ENCODE data around the gene BCKDHA. TPM values are rescaled to one million over a fixed set of nuclear protein-coding genes. Genes with fewer than 3 reads are reported as not detected.

The BCKDHA gene
- total RNA-seq, 1 experiment from 2014 or later, result 17.7 TPM

DNA sequence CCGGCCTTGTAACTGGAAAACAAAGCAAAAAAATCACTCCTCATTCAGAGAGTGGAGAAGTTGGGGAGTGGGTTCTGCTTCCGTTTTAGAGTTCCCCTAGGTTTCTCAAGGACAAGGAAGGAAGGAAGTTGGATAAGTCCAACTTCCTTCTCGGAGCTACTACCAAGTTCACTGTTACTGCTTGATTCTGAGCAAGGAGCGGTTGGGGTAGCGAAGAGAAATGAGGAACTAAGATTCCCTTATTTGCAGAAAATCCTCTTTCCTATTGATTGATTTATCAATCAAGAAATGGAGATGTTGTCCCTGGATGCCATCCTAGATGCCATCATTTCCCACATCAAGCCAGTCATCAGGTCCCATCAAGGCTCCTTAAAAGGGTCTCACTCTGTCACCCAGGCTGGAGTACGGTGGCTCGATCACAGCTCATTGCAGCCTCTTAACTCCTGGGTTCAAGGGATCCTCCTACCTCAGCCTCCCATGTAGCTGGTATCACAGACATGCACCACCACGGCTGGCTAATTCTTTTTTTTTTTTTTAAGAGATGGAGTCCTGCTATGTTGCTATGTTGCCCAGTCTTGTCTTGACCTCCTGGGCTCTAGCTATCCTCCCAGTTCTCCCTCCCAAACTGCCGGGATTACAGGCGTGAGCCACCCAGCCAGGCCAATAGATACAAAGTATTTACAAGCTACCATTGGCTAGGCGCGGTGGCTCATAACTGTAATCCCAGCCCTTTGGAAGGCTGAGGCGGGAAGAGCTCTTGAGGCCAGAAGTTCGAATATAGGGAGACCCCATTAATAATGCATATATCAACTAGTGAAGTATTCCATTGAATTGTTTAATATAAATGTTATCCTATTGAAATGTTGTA, 32.9 kb upstream of the BCKDHA start:
- Histone ChIP-seq H3K4me1 (ENCODE audit: control insufficient read depth in 1 of 2, insufficient read depth in 2 of 2, low read length in 2 of 2) (peaks cover 8 to 45% of the 10 kb centered on the region in 2 experiments; a peak in 3 of 4 replicates), H3K4me2 (ENCODE audit: low read length) (peak overlapping the region; percentile 89), H3K27me3 (ENCODE audit: insufficient read depth, low read length) (no peaks in the 10 kb centered on the region), H3K4me3 (replicated peaks in 1 of 2; ENCODE audit: low read depth in 1 of 2, low read length in 2 of 2) (peak overlapping the region; percentile 69 to 70), H3K9me3 (ENCODE audit: control insufficient read depth in 1 of 2, insufficient read depth in 1 of 2, low read depth in 1 of 2, low read length in 2 of 2) (no peaks in the 10 kb centered on the region), H3K27ac (ENCODE audit: low read depth, low read length) (peak overlapping the region; percentile 89), H2AFZ (ENCODE audit: low read depth, low read length, poor library complexity, severe bottlenecking) (no peak overlapping the region), H3K9me2 (ENCODE audit: insufficient read depth) (no peaks in the 10 kb centered on the region), H4K20me1 (ENCODE audit: insufficient read depth) (no peaks in the 10 kb centered on the region), H3K79me2 (ENCODE audit: insufficient read depth, low read length) (peaks cover 12% of the 10 kb centered on the region; the same call in 1 of the 2 replicates), H3K9ac (ENCODE audit: low read length) (peak overlapping the region; percentile 77), H3K36me3 (ENCODE audit: control insufficient read depth in 1 of 2, insufficient read depth in 2 of 2, low read length in 2 of 2) (no peaks in the 10 kb centered on the region)
- BruUV-seq (replicated peaks), result no TSS peak
- intact Hi-C loops (cut with micrococcal nuclease), result no loop called here
- ChIA-PET POLR2A (interaction anchor here (0.9 to 2.1 kb wide), 7 partner anchors 9 to 519 kb away, joined by 3 to 13 read pairs (median 4); partner anchors contain the start of gene DMAC2), CTCF (interaction anchor here (1.0 to 3.3 kb wide), 9 partner anchors 8 to 206 kb away, joined by 3 to 54 read pairs (median 6); partner anchors contain the start of genes DMAC2 and TGFB1), RAD21 (ENCODE audit: low non-redundant PET in 1 of 2, low total read pairs in 2 of 2, uncharacterized antibody in 2 of 2, unreplicated experiment in 2 of 2) (interaction anchor here in 1 of 2 experiments (1.1 kb wide), 1 partner anchor 12 kb away, joined by 4 read pairs; no protein-coding TSS in a partner anchor)
- 0 out of 2 replicates have a peak, but pooled peaks have one; percentile 1 for ATAC-seq
- no peak for TF ChIP-seq ATF3 (IDR thresholded peaks at IDR 0.05)
- TF ChIP-seq SIN3A (IDR thresholded peaks at IDR 0.05; ENCODE audit: low read depth), result no peak
- TF ChIP-seq ZFX (IDR thresholded peaks at IDR 0.05), result 0 out of 2 replicates have a peak, but pooled peaks have one; percentile 9
- no peak for TF ChIP-seq EZH2 (IDR thresholded peaks at IDR 0.05)
- DNase-seq (ENCODE audit: low read depth, low spot score), result no peak

- BruUV-seq (replicated peaks), result no TSS peak
- CTCF ChIA-PET, result interaction anchor here (0.6 to 3.3 kb wide), 7 partner anchors 10 to 301 kb away, joined by 3 to 54 read pairs (median 3); partner anchors contain the start of genes DMAC2 and TGFB1
- no peak overlapping the region for H3K4me3 ChIP-seq (replicated peaks in 1 of 2; ENCODE audit: low read depth in 1 of 2, low read length in 2 of 2)
- no peaks in the 10 kb centered on the region for H3K9me2 ChIP-seq (ENCODE audit: insufficient read depth)
- no peaks in the 10 kb centered on the region for H3K36me3 ChIP-seq (ENCODE audit: control insufficient read depth in 1 of 2, insufficient read depth in 2 of 2, low read length in 2 of 2)
- intact Hi-C loops (cut with micrococcal nuclease), result no loop called here
- TF ChIP-seq SP1 (IDR thresholded peaks at IDR 0.05; ENCODE audit: low read depth) (no peak), CTCF (IDR thresholded peaks at IDR 0.05 in 2 of 3, conservative IDR thresholded peaks at IDR 0.05 in 1 of 3; ENCODE audit: borderline replicate concordance in 1 of 3, insufficient read depth in 1 of 3, low read depth in 2 of 3, low read length in 2 of 3) (peak in 2 of 3 experiments; percentile 40 to 44; a peak in 4 of 6 replicates), YY1 (IDR thresholded peaks at IDR 0.05; ENCODE audit: extremely low read depth, insufficient replicate concordance, low read depth, low read length) (no peak)
- H3K9me3 ChIP-seq (ENCODE audit: control insufficient read depth in 1 of 2, insufficient read depth in 1 of 2, low read depth in 1 of 2, low read length in 2 of 2), result no peaks in the 10 kb centered on the region
- RAD21 ChIA-PET (ENCODE audit: low non-redundant PET in 1 of 2, low total read pairs in 2 of 2, uncharacterized antibody in 2 of 2, unreplicated experiment in 2 of 2), result interaction anchor here in 1 of 2 experiments (0.7 kb wide), 1 partner anchor 174 kb away, joined by 6 read pairs; no protein-coding TSS in a partner anchor
- no peaks in the 10 kb centered on the region for H4K20me1 ChIP-seq (ENCODE audit: insufficient read depth)
- ATAC-seq (no peak), DNase-seq (ENCODE audit: low read depth, low spot score) (no peak)
- no peaks in the 10 kb centered on the region for H3K27me3 ChIP-seq (ENCODE audit: insufficient read depth, low read length)
- POLR2A ChIA-PET, result interaction anchor here (0.8 to 1.7 kb wide), 3 partner anchors 13 to 1146 kb away, joined by 3 to 4 read pairs (median 3); partner anchors contain the start of gene TGFB1
- H2AFZ ChIP-seq (ENCODE audit: low read depth, low read length, poor library complexity, severe bottlenecking), result no peak overlapping the region
- H3K4me1 ChIP-seq (ENCODE audit: control insufficient read depth in 1 of 2, insufficient read depth in 2 of 2, low read length in 2 of 2), result peaks cover 8 to 45% of the 10 kb centered on the region in 2 experiments; a peak in 3 of 4 replicates
- no peak overlapping the region for H3K4me2 ChIP-seq (ENCODE audit: low read length)
- H3K27ac ChIP-seq (ENCODE audit: low read depth, low read length), result no peak overlapping the region
- peaks cover 12% of the 10 kb centered on the region; the same call in 1 of the 2 replicates for H3K79me2 ChIP-seq (ENCODE audit: insufficient read depth, low read length)
- no peak overlapping the region for H3K9ac ChIP-seq (ENCODE audit: low read length)
Measured at GRCh38 chr19:41366089-41366488, 31.5 kb upstream of the BCKDHA start.

All from HCT116 (cell line).